ENCODE data around the gene ZNF678. TPM values are rescaled to one million over a fixed set of nuclear protein-coding genes. Genes with fewer than 3 reads are reported as not detected.
"Not testable (repeated sequence)": the region's sequence is repeated elsewhere in the genome, so short reads cannot be mapped to it uniquely, and the experiment has no call there.

Gene ZNF678
- total RNA-seq, 1 donor from 2014 or later = 14.0 TPM

GRCh38 chr1:227603327-227603726 is 40.0 kb downstream of the ZNF678 start:
- DNase-seq (ENCODE audit: low spot score) = no peak

- DNase-seq (ENCODE audit: low spot score) = no peak
Observed at GRCh38 chr1:227604446-227604845, 41.1 kb downstream of the ZNF678 start.

GRCh38 chr1:227606271-227606670 is 42.9 kb downstream of the ZNF678 start:
- not testable (repeated sequence) for DNase-seq (ENCODE audit: low spot score)

GRCh38 chr1:227607336-227607898 is 44.1 kb downstream of the ZNF678 start:
- DNase-seq (ENCODE audit: low spot score) = no peak

- DNase-seq (ENCODE audit: low spot score) = no peak
Observed at GRCh38 chr1:227612658-227613057, 49.3 kb downstream of the ZNF678 start.

GRCh38 chr1:227613526-227613925 is 50.2 kb downstream of the ZNF678 start:
- DNase-seq (ENCODE audit: low spot score) = no peak

- no peak for DNase-seq (ENCODE audit: low spot score)
Observed at GRCh38 chr1:227621211-227621610, 57.9 kb downstream of the ZNF678 start.

GRCh38 chr1:227622739-227623475 is 59.6 kb downstream of the ZNF678 start:
- no peak for DNase-seq (ENCODE audit: low spot score)

- no peak for DNase-seq (ENCODE audit: low spot score)
Observed at GRCh38 chr1:227632325-227632724, 69.0 kb downstream of the ZNF678 start.

GRCh38 chr1:227635596-227635995 is 72.2 kb downstream of the ZNF678 start:
- no peak for DNase-seq (ENCODE audit: low spot score)

GRCh38 chr1:227654431-227654830 is 91.1 kb downstream of the ZNF678 start:
- no peak for DNase-seq (ENCODE audit: low spot score)

- no peak for DNase-seq (ENCODE audit: low spot score)
Observed at GRCh38 chr1:227654858-227655752, 91.7 kb downstream of the ZNF678 start.

GRCh38 chr1:227661495-227661894 is 98.1 kb downstream of the ZNF678 start:
- DNase-seq (ENCODE audit: low spot score) = no peak

GRCh38 chr1:227662933-227663332 is 99.6 kb downstream of the ZNF678 start:
- no peak for DNase-seq (ENCODE audit: low spot score)

- DNase-seq (ENCODE audit: low spot score) = no peak
Observed at GRCh38 chr1:227666286-227666685, 102.9 kb downstream of the ZNF678 start.

GRCh38 chr1:227673441-227673840 is 110.1 kb downstream of the ZNF678 start:
- DNase-seq (ENCODE audit: low spot score) = no peak

GRCh38 chr1:227685807-227686206 is 122.5 kb downstream of the ZNF678 start:
- no peak for DNase-seq (ENCODE audit: low spot score)

GRCh38 chr1:227697321-227697864 is 134.0 kb downstream of the ZNF678 start:
- DNase-seq (ENCODE audit: low spot score) = no peak

GRCh38 chr1:227701631-227702030 is 138.3 kb downstream of the ZNF678 start:
- DNase-seq (ENCODE audit: low spot score) = not testable (repeated sequence)

GRCh38 chr1:227707846-227708245 is 144.5 kb downstream of the ZNF678 start:
- DNase-seq (ENCODE audit: low spot score) = no peak

GRCh38 chr1:227709451-227709850 is 146.1 kb downstream of the ZNF678 start:
- no peak for DNase-seq (ENCODE audit: low spot score)

- DNase-seq (ENCODE audit: low spot score) = not testable (repeated sequence)
Observed at GRCh38 chr1:227710474-227710873, 147.1 kb downstream of the ZNF678 start.

Data from ureter (tissue), 1 donor.